ENCODE data around the gene IPO11.
"Not testable (repeated sequence)": the region's sequence is repeated elsewhere in the genome, so short reads cannot be mapped to it uniquely, and the experiment has no call there.

Gene IPO11

DNA sequence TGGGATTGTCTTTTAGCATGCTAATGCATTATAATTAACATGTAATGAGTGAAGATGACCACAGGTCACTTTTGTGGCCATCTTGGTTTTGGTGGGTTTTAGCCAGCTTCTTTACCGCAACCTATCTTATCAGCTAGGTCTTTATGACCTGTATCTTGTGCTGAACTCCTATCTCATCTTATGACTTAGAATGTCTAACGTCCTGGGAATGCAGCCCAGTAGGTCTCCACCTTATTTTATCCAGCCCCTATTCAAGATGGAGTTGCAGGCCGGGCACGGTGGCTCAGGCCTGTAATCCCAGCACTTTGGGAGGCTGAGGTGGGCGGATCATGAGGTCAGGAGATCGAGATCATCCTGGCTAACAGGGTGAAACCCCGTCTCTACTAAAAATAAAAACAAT, 211.9 kb downstream of the IPO11 start:
- not testable (repeated sequence) for H3K4me3 ChIP-seq (ENCODE audit: low read depth in 1 of 5, low read length in 5 of 5); H3K27me3 ChIP-seq (ENCODE audit: control insufficient read depth in 5 of 5, insufficient read depth in 4 of 5, low read length in 5 of 5); H3K27ac ChIP-seq (ENCODE audit: low read depth, low read length); H3K9me3 ChIP-seq (ENCODE audit: control insufficient read depth in 5 of 5, low read length in 5 of 5); H3K9ac ChIP-seq (ENCODE audit: low read length in 5 of 5); H3K4me1 ChIP-seq (ENCODE audit: control insufficient read depth in 5 of 5, insufficient read depth in 5 of 5, low read length in 5 of 5)
- H3K36me3 ChIP-seq (ENCODE audit: control insufficient read depth in 5 of 5, insufficient read depth in 5 of 5, low read length in 5 of 5): peaks cover 7 to 17% (median 12%) of the 10 kb centered on the region in 5 donors

DNA sequence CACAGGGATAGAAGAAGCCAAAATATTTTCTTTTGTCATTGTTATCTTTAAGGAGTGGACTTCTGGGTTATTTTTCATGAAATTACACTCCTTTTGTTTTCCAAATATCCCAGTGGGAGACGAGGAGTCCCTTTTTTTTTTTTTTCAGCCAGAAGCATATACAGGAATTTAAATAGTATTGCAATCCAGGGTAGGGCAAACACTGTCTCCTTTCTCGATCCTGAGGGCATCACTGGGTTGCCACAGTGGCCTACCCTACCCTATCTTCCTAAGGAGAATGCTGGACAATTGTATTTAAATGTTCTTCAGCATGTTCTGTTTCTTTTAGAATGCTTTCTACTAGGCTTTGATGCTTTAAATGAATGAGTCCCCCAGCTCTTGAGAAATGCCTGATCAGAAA, 214.0 kb downstream of the IPO11 start:
- Histone ChIP-seq H3K9ac (ENCODE audit: low read length in 5 of 5) (no peak overlapping the region), H3K27me3 (ENCODE audit: control insufficient read depth in 5 of 5, insufficient read depth in 4 of 5, low read length in 5 of 5) (no peaks in the 10 kb centered on the region), H3K4me3 (ENCODE audit: low read depth in 1 of 5, low read length in 5 of 5) (no peak overlapping the region)

DNA sequence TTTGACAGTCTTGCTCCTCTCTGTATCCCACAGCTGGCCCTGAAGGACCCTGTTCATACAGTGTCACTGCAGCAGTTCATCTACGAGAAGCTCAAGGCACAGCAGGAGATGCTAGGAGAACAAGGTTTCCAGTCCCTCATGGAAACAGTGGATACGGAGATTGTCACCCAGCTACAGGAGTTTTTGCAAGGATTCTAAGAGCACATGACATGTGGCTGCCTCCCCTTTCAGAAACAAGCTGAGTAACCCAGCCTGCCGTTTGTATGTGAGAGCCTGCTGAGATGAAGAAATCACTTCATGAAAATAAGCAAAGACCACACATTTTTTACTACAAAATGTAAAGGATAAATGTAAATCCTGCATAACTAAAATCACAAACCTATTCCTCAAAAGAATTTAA, 214.6 kb downstream of the IPO11 start:
- peaks cover 10 to 19% (median 14%) of the 10 kb centered on the region in 5 donors for H3K36me3 ChIP-seq (ENCODE audit: control insufficient read depth in 5 of 5, insufficient read depth in 5 of 5, low read length in 5 of 5)
- no peak overlapping the region for H3K27ac ChIP-seq (ENCODE audit: low read depth, low read length)
- no peaks in the 10 kb centered on the region for H3K27me3 ChIP-seq (ENCODE audit: control insufficient read depth in 5 of 5, insufficient read depth in 4 of 5, low read length in 5 of 5)
- H3K9me3 ChIP-seq (ENCODE audit: control insufficient read depth in 5 of 5, low read length in 5 of 5): no peaks in the 10 kb centered on the region
- H3K4me1 ChIP-seq (ENCODE audit: control insufficient read depth in 5 of 5, insufficient read depth in 5 of 5, low read length in 5 of 5): no peaks in the 10 kb centered on the region
- no peak overlapping the region for H3K4me3 ChIP-seq (ENCODE audit: low read depth in 1 of 5, low read length in 5 of 5)
- no peak overlapping the region for H3K9ac ChIP-seq (ENCODE audit: low read length in 5 of 5)

More for the DNA sequence above, 214.0 kb downstream of the IPO11 start:
- H3K9me3 ChIP-seq (ENCODE audit: control insufficient read depth in 5 of 5, low read length in 5 of 5): no peaks in the 10 kb centered on the region
- peaks cover 10 to 19% (median 14%) of the 10 kb centered on the region in 5 donors for H3K36me3 ChIP-seq (ENCODE audit: control insufficient read depth in 5 of 5, insufficient read depth in 5 of 5, low read length in 5 of 5)
- no peaks in the 10 kb centered on the region for H3K4me1 ChIP-seq (ENCODE audit: control insufficient read depth in 5 of 5, insufficient read depth in 5 of 5, low read length in 5 of 5)
- no peak overlapping the region for H3K27ac ChIP-seq (ENCODE audit: low read depth, low read length)

DNA sequence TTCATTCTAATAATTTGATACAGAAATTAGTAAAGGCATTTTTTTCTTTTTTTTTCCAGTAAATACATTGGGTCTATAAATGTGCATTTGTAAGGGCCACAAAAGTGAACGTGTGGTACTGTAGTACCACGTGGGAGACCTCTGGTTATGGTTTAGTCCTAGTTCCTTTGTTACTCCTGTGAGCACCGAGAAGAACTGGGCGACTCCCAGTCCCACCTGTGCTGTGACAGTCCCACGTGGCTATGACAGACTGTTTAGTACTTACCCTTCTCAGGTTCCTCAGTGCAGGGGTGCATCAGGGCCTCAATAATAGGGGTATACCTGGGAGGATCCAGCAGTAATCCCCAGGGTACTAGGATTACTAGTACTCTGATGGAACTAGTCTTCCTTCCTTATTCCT, 215.3 kb downstream of the IPO11 start:
- Histone ChIP-seq H3K4me1 (ENCODE audit: control insufficient read depth in 5 of 5, insufficient read depth in 5 of 5, low read length in 5 of 5) (no peaks in the 10 kb centered on the region), H3K27me3 (ENCODE audit: control insufficient read depth in 5 of 5, insufficient read depth in 4 of 5, low read length in 5 of 5) (no peaks in the 10 kb centered on the region), H3K27ac (ENCODE audit: low read depth, low read length) (no peak overlapping the region), H3K4me3 (ENCODE audit: low read depth in 1 of 5, low read length in 5 of 5) (no peak overlapping the region), H3K9me3 (ENCODE audit: control insufficient read depth in 5 of 5, low read length in 5 of 5) (no peaks in the 10 kb centered on the region), H3K9ac (ENCODE audit: low read length in 5 of 5) (no peak overlapping the region), H3K36me3 (ENCODE audit: control insufficient read depth in 5 of 5, insufficient read depth in 5 of 5, low read length in 5 of 5) (peaks cover 10 to 19% (median 14%) of the 10 kb centered on the region in 5 donors)

DNA sequence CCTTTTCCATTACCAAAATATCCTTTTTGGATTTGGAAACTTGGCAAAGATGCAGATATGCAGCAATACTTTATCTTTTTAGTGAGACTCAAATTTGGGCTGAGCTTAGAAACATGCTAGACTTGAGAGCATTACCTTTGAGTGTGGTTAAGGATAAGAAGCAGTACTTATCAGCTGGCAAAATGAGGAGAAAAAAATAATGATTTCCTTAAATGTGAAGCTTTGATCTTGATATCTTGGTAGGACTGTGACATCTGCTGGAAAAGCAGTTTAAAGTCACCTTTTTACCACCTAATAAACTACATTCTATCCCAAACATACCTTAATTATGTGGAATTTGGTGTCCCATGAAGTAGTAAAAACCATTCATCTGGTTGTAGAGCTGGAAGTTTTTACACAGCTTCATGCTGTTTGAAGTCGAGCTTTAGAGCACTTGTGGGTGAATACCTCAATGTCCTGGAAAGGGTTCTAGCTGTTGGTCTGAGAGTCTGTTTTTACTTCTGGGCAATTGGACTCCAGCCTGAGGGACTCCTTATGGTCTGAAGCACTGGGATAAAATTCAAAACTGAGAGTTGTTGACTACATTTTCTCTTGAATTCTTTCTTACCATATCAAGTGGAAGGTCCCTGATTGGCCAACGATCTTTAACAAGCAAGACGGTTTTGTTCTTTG, 219.5 kb downstream of the IPO11 start:
- Histone ChIP-seq H3K4me1 (ENCODE audit: control insufficient read depth in 5 of 5, insufficient read depth in 5 of 5, low read length in 5 of 5) (no peaks in the 10 kb centered on the region), H3K27me3 (ENCODE audit: control insufficient read depth in 5 of 5, insufficient read depth in 4 of 5, low read length in 5 of 5) (no peaks in the 10 kb centered on the region), H3K9me3 (ENCODE audit: control insufficient read depth in 5 of 5, low read length in 5 of 5) (no peaks in the 10 kb centered on the region), H3K4me3 (ENCODE audit: low read depth in 1 of 5, low read length in 5 of 5) (no peak overlapping the region), H3K36me3 (ENCODE audit: control insufficient read depth in 5 of 5, insufficient read depth in 5 of 5, low read length in 5 of 5) (peaks cover 7 to 16% (median 12%) of the 10 kb centered on the region in 5 donors), H3K9ac (ENCODE audit: low read length in 5 of 5) (no peak overlapping the region), H3K27ac (ENCODE audit: low read depth, low read length) (no peak overlapping the region)

DNA sequence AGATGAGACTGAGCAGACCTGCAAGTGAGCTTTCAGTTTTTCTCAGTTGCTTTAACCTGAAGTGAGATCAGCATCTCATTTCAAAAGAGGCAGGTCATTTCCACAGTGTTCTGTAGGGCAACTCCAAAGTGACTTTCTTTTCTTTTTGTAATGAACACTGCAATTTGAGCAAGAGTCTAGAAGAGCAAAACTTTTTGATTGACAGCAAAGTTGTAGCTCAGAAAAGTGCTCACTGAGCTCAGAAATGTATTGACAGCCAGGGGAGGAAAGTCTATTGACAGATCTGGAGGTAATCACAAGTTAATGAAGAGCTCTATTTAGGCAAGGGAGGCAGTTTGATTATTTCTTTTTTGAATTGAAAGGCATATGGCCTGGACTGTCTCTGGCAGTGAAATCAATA, 220.7 kb downstream of the IPO11 start:
- Histone ChIP-seq H3K4me3 (ENCODE audit: low read depth in 1 of 5, low read length in 5 of 5) (no peak overlapping the region), H3K9me3 (ENCODE audit: control insufficient read depth in 5 of 5, low read length in 5 of 5) (no peaks in the 10 kb centered on the region), H3K9ac (ENCODE audit: low read length in 5 of 5) (no peak overlapping the region), H3K4me1 (ENCODE audit: control insufficient read depth in 5 of 5, insufficient read depth in 5 of 5, low read length in 5 of 5) (no peaks in the 10 kb centered on the region), H3K27me3 (ENCODE audit: control insufficient read depth in 5 of 5, insufficient read depth in 4 of 5, low read length in 5 of 5) (no peaks in the 10 kb centered on the region), H3K36me3 (ENCODE audit: control insufficient read depth in 5 of 5, insufficient read depth in 5 of 5, low read length in 5 of 5) (peaks cover 4 to 7% (median 7%) of the 10 kb centered on the region in 5 donors), H3K27ac (ENCODE audit: low read depth, low read length) (no peak overlapping the region)

DNA sequence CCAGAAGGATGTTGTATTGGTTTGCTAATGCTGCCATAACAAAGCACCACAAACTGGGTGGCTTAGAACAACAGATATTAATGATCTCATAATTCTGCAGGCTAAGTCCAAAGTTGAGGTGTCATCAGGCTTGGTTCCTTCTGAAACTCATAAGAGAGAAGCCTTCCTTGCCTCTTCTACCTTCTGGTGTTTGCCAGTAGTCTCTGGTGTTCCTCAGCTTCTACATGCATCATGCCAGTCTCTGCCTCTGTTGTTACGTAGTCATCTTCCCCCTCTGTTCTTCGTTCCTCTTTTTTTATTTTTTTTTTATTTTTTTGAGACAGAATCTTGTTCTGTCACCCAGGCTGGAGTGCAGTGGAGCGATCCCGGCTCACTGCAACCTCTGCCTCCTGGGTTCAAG, 227.9 kb downstream of the IPO11 start:
- H3K36me3 ChIP-seq (ENCODE audit: control insufficient read depth in 5 of 5, insufficient read depth in 5 of 5, low read length in 5 of 5): peaks cover 0 to 7% (median 2%) of the 10 kb centered on the region in 5 donors
- H3K4me3 ChIP-seq (ENCODE audit: low read depth in 1 of 5, low read length in 5 of 5): no peak overlapping the region
- H3K27me3 ChIP-seq (ENCODE audit: control insufficient read depth in 5 of 5, insufficient read depth in 4 of 5, low read length in 5 of 5): no peaks in the 10 kb centered on the region
- H3K27ac ChIP-seq (ENCODE audit: low read depth, low read length): no peak overlapping the region
- H3K9ac ChIP-seq (ENCODE audit: low read length in 5 of 5): no peak overlapping the region
- H3K9me3 ChIP-seq (ENCODE audit: control insufficient read depth in 5 of 5, low read length in 5 of 5): no peaks in the 10 kb centered on the region
- no peaks in the 10 kb centered on the region for H3K4me1 ChIP-seq (ENCODE audit: control insufficient read depth in 5 of 5, insufficient read depth in 5 of 5, low read length in 5 of 5)

DNA sequence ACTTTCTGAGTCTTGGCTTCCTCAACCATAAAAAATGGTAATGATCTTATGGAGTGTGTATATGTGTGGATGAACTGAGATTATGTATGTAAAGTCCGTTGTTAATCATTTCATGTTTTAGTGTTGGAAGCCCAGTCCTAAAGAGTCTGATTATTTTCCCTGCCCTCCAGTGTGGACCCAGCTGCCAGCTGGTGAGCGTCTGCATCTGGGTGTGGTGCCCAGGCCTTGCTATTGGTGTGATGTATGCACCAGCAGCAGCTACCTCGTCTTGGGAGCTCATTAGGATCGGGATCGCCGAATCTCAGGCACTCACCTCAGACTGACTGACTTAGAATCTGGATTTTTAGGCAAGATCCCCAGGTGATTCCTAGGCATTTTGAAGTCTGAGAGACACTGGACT, 229.9 kb downstream of the IPO11 start:
- H3K27ac ChIP-seq (ENCODE audit: low read depth, low read length): no peak overlapping the region
- peaks cover 0 to 7% (median 2%) of the 10 kb centered on the region in 5 donors for H3K36me3 ChIP-seq (ENCODE audit: control insufficient read depth in 5 of 5, insufficient read depth in 5 of 5, low read length in 5 of 5)
- no peaks in the 10 kb centered on the region for H3K27me3 ChIP-seq (ENCODE audit: control insufficient read depth in 5 of 5, insufficient read depth in 4 of 5, low read length in 5 of 5)
- no peak overlapping the region for H3K4me3 ChIP-seq (ENCODE audit: low read depth in 1 of 5, low read length in 5 of 5)
- no peaks in the 10 kb centered on the region for H3K4me1 ChIP-seq (ENCODE audit: control insufficient read depth in 5 of 5, insufficient read depth in 5 of 5, low read length in 5 of 5)
- no peaks in the 10 kb centered on the region for H3K9me3 ChIP-seq (ENCODE audit: control insufficient read depth in 5 of 5, low read length in 5 of 5)
- no peak overlapping the region for H3K9ac ChIP-seq (ENCODE audit: low read length in 5 of 5)

DNA sequence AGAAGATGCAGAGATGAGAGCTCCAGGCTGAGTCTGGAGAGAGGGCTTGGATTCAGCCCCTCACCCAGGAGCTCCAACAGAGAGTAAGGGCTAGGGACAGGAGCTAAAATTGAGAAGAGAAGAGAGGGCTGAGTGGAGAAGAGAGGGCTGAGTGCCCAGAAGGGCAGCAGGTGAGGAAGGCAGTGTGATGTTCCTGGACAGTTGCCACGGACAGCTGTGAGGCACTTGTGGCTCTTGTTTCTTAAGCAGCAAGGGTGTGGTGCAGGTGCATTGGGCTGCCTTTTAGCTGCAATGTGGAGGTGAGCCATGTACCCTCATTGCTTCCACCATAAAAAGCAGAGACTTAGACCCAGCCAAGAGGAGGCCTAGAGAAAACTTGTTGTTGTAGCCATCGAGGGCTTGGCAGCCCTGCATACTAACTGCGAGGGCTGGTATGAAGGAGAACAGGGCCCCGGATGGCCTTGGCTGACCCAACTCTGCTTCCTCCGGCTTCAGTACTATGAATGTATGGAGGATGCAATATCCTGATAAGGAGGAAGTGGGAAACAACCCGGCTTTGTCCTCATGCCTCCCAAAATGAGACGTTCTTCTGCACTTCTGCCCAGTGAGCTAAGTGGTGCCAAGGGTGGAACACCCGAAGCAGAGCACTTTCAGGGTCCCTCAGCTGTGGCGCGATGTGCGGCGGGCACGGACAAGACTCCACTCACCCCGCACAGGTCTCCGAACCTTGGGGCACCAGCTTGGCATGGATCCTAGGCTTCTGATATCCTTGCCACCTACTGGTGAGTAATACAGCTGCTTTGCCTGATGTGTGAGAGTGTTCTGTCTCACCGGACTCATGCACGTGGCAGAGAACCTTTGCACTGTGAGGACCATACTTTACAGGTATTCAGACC, 231.2 kb downstream of the IPO11 start:
- no peak overlapping the region for H3K27ac ChIP-seq (ENCODE audit: low read depth, low read length)
- no peak overlapping the region for H3K4me3 ChIP-seq (ENCODE audit: low read depth in 1 of 5, low read length in 5 of 5)
- H3K9ac ChIP-seq (ENCODE audit: low read length in 5 of 5): no peak overlapping the region
- peaks cover 0 to 7% (median 0%) of the 10 kb centered on the region in 5 donors for H3K4me1 ChIP-seq (ENCODE audit: control insufficient read depth in 5 of 5, insufficient read depth in 5 of 5, low read length in 5 of 5)
- H3K27me3 ChIP-seq (ENCODE audit: control insufficient read depth in 5 of 5, insufficient read depth in 4 of 5, low read length in 5 of 5): no peaks in the 10 kb centered on the region
- H3K9me3 ChIP-seq (ENCODE audit: control insufficient read depth in 5 of 5, low read length in 5 of 5): no peaks in the 10 kb centered on the region
- H3K36me3 ChIP-seq (ENCODE audit: control insufficient read depth in 5 of 5, insufficient read depth in 5 of 5, low read length in 5 of 5): peaks cover 0 to 7% (median 2%) of the 10 kb centered on the region in 5 donors

DNA sequence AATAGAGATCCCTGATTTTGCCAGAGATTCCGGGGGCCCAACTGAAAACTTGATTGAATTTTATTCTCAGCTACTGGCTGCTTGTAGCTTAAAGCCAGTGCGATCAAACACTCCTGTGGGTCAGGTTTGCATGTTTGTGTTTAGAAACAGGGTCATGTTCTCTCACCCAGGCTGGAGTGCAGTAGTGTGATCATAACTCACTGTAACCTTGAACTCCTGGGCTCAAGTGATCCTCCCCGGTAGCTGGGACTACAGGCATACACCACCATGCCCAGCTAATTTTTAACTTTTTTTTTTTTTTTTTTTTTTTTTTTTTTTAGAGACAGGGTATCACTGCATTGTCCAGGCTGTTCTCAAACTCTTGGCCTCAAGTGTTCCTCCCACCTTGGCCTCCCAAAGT, 232.7 kb downstream of the IPO11 start:
- Histone ChIP-seq H3K27ac (ENCODE audit: low read depth, low read length) (no peak overlapping the region), H3K9ac (ENCODE audit: low read length in 5 of 5) (no peak overlapping the region), H3K9me3 (ENCODE audit: control insufficient read depth in 5 of 5, low read length in 5 of 5) (no peaks in the 10 kb centered on the region), H3K36me3 (ENCODE audit: control insufficient read depth in 5 of 5, insufficient read depth in 5 of 5, low read length in 5 of 5) (peaks cover 0 to 7% (median 0%) of the 10 kb centered on the region in 5 donors), H3K4me1 (ENCODE audit: control insufficient read depth in 5 of 5, insufficient read depth in 5 of 5, low read length in 5 of 5) (peaks cover 0 to 7% (median 0%) of the 10 kb centered on the region in 5 donors), H3K4me3 (ENCODE audit: low read depth in 1 of 5, low read length in 5 of 5) (no peak overlapping the region), H3K27me3 (ENCODE audit: control insufficient read depth in 5 of 5, insufficient read depth in 4 of 5, low read length in 5 of 5) (no peaks in the 10 kb centered on the region)

All from subcutaneous abdominal adipose tissue (tissue), 5 donors.